Measurements from ENCODE around the gene HS6ST1.

DNA sequence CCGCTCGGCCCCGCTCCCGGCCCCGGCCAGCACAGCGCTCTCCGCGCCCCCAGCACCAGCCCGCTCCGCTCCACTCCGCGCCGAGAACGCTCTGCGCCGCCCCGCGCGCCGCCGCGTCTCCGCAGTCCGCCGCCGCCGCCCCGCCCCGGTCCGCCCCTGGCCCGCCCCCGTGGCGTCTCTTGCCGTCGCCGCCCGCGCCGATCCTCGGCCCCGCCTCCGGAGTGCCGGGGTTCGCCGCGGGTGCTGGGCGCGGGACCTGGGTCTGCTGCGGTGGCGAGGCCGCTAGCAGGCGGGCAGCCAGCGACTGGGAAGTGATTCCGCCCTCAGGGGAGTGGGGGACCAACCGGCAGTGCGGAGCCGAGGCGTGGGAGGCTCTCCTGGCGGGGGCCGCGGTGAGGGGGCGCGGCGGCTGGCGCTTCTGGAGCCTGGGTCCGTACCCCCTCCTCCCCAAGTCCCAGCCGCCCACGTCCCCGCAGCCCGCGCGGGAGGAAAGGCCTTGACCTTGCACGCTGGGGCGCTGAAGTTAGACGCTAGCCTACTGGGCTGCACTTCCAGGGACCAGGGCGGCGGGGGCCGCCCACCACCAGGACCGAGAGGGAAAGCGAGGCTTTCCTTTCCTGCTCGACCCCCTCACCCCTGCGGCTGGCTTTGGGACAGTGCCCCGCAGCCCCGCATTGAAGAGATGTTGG, at the start of gene HS6ST1:
- TF ChIP-seq, protein P1, sequence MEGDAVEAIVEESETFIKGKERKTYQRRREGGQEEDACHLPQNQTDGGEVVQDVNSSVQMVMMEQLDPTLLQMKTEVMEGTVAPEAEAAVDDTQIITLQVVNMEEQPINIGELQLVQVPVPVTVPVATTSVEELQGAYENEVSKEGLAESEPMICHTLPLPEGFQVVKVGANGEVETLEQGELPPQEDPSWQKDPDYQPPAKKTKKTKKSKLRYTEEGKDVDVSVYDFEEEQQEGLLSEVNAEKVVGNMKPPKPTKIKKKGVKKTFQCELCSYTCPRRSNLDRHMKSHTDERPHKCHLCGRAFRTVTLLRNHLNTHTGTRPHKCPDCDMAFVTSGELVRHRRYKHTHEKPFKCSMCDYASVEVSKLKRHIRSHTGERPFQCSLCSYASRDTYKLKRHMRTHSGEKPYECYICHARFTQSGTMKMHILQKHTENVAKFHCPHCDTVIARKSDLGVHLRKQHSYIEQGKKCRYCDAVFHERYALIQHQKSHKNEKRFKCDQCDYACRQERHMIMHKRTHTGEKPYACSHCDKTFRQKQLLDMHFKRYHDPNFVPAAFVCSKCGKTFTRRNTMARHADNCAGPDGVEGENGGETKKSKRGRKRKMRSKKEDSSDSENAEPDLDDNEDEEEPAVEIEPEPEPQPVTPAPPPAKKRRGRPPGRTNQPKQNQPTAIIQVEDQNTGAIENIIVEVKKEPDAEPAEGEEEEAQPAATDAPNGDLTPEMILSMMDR (conservative IDR thresholded peaks at IDR 0.05; ENCODE audit: low read length) = no peak
- no peak for TF ChIP-seq EZH2phosphoT487 (IDR thresholded peaks at IDR 0.05; ENCODE audit: borderline replicate concordance, low read depth, low read length)
